Measurements from ENCODE around the gene FOSL2.

DNA sequence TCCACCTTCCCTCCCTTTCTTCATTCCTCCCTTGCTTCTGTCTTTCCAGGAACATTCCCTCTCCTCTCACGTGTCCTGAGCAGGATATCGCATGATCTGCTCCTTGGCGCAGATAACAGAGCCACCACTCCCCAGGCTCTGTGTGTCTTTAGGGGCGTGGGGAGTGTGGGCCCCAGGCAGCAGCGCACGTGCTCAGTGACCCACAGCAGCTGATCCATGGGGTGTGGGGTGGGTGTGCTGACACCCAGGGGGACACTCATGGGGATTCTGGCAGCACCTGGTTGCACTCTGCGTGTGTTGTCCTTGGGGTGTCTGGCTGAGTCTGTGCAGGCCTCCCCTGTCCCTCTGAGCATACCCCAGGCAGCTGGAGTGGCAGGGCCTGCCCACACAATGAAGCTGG is 9.9 kb upstream of the FOSL2 start:
- TF ChIP-seq, protein P1, sequence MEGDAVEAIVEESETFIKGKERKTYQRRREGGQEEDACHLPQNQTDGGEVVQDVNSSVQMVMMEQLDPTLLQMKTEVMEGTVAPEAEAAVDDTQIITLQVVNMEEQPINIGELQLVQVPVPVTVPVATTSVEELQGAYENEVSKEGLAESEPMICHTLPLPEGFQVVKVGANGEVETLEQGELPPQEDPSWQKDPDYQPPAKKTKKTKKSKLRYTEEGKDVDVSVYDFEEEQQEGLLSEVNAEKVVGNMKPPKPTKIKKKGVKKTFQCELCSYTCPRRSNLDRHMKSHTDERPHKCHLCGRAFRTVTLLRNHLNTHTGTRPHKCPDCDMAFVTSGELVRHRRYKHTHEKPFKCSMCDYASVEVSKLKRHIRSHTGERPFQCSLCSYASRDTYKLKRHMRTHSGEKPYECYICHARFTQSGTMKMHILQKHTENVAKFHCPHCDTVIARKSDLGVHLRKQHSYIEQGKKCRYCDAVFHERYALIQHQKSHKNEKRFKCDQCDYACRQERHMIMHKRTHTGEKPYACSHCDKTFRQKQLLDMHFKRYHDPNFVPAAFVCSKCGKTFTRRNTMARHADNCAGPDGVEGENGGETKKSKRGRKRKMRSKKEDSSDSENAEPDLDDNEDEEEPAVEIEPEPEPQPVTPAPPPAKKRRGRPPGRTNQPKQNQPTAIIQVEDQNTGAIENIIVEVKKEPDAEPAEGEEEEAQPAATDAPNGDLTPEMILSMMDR (conservative IDR thresholded peaks at IDR 0.05; ENCODE audit: low read length) = no peak
- TF ChIP-seq EZH2phosphoT487 (IDR thresholded peaks at IDR 0.05; ENCODE audit: borderline replicate concordance) = no peak

Data from Loucy (cell line).